ENCODE measurements around the gene FLG2. TPM values are rescaled to one million over a fixed set of nuclear protein-coding genes. Genes with fewer than 3 reads are reported as not detected.

FLG2 gene
- total RNA-seq, 2 donors from 2014 or later, result not detected

- Histone ChIP-seq H3K9me3 (no peaks in the 10 kb centered on the region), H3K9ac (ENCODE audit: low read depth in 2 of 2, low read length in 2 of 2) (no peak overlapping the region), H3K36me3 (no peaks in the 10 kb centered on the region), H3K4me1 (no peaks in the 10 kb centered on the region), H3K27ac (no peak overlapping the region), H3K4me3 (no peak overlapping the region), H3K27me3 (no peaks in the 10 kb centered on the region)
- no peak for DNase-seq
- intact Hi-C loops (cut with DNase I), result loop anchor here (10.0 kb wide), 1 partner anchor 290 kb away; no protein-coding TSS in a partner anchor
- TF ChIP-seq CTCF (IDR thresholded peaks at IDR 0.05), result no peak
Observed at GRCh38 chr1:152344438-152344837, 15.4 kb downstream of the FLG2 start.

DNA sequence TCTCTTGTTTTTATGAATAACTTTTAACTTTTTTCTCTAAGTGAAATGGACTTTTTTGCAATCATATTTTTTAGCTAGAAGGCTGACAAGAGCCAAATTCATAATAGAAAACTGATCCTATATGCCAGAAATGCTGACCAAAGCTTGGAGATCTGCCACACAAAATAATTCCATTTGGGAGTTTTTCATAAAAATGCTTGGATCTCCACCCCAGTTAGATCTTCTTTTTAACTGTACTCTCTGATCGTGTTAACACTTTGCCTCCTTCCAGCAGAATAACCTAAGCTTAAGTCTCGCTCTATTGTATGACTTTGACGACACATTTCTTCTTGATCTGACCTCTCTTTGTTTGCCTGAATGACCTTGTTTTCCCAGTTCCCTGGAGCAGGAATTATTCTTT is 16.8 kb downstream of the FLG2 start:
- no peaks in the 10 kb centered on the region for H3K36me3 ChIP-seq
- H3K4me1 ChIP-seq, result no peaks in the 10 kb centered on the region
- no peak for DNase-seq
- H3K4me3 ChIP-seq, result no peak overlapping the region
- H3K27ac ChIP-seq, result no peak overlapping the region
- intact Hi-C loops (cut with DNase I), result loop anchor here (10.0 kb wide), 1 partner anchor 288 kb away; no protein-coding TSS in a partner anchor
- H3K27me3 ChIP-seq, result no peaks in the 10 kb centered on the region
- H3K9me3 ChIP-seq, result no peaks in the 10 kb centered on the region
- no peak for TF ChIP-seq CTCF (IDR thresholded peaks at IDR 0.05)
- H3K9ac ChIP-seq (ENCODE audit: low read depth in 2 of 2, low read length in 2 of 2), result no peak overlapping the region

DNA sequence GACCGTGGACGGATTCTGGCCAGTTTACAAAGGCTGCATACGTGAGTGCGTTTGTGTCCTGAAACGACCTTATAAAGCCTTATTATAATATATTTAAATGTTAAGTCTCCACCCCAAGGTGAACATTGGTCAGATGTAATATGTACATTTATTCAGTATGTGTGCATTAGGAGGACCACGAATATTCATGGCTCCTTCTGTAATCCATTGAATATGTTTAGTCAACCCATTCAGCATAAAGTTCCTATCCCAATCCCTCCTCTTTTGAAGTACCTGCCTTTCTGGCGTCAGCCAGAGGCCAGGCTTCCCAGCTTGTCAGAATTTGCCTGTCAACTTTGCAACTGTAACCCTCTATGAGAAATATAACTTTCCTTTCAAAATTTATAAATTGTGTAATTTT is 24.4 kb downstream of the FLG2 start:
- Histone ChIP-seq H3K4me3 (no peak overlapping the region), H3K9ac (ENCODE audit: low read depth in 2 of 2, low read length in 2 of 2) (no peak overlapping the region), H3K9me3 (no peaks in the 10 kb centered on the region), H3K4me1 (no peaks in the 10 kb centered on the region), H3K36me3 (no peaks in the 10 kb centered on the region), H3K27me3 (peaks cover 3% of the 10 kb centered on the region), H3K27ac (no peak overlapping the region)
- TF ChIP-seq CTCF (IDR thresholded peaks at IDR 0.05), result no peak
- DNase-seq, result no peak
- intact Hi-C loops (cut with DNase I), result no loop called here

DNA sequence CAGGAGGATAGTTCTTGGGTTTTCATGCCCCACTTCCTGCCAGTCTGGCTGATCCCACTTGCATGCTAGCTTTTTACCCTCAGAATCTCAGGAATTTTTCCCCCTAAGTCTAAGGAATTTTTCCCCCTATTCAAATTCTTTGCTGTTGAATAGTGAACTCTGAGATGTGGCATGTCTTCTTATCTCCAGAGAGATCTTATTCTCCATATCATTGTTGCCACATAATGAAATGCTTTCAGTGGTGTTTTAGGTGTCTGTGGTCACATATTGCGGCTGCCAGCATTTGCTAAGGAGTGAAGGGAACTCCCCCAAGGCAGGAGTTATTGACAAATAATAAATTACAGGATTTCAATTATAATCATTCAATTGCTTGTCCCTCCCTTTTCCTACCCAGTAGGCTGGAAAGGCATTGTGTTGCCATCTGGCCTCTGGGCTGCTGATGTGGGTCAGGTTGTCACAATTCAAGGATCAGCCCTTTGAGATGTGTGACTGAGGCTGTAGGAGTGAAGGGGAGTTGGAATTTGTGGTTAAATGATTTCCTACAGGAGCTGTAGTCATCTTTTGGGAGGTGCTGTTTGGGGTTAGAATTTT is 30.9 kb downstream of the FLG2 start:
- no peaks in the 10 kb centered on the region for H3K9me3 ChIP-seq
- no peaks in the 10 kb centered on the region for H3K4me1 ChIP-seq
- DNase-seq, result no peak
- H3K27ac ChIP-seq, result no peak overlapping the region
- no peak overlapping the region for H3K9ac ChIP-seq (ENCODE audit: low read depth in 2 of 2, low read length in 2 of 2)
- H3K27me3 ChIP-seq, result peaks cover 3% of the 10 kb centered on the region
- H3K4me3 ChIP-seq, result no peak overlapping the region
- intact Hi-C loops (cut with DNase I), result no loop called here
- no peak for TF ChIP-seq CTCF (IDR thresholded peaks at IDR 0.05)
- H3K36me3 ChIP-seq, result no peaks in the 10 kb centered on the region

DNA sequence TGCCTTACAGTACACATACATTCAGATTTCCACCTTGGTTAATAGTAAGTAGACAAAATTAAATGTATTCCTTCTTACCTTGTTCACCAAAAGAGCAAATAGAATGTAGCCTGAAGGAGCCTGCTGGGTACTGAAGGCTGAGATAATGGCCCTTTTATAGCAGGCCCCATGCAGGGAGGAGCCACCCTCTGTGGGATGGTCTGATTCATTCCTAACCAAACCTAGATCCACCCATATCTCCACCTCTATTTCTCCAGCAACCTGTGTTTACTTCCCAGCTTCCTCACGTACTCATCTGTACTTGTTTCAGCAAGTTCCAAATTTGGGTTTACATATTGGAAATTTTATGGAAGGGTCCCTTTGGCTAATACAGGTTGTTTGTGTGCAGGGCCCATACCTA is 34.7 kb downstream of the FLG2 start, which contains the start of gene FLG:
TSS of gene FLG (minus strand) at position 129 of the 400 bp plus-strand sequence. CDS start 9,783 bp downstream, outside the sequence.
- no peaks in the 10 kb centered on the region for H3K36me3 ChIP-seq
- H3K9me3 ChIP-seq, result no peaks in the 10 kb centered on the region
- H3K9ac ChIP-seq (ENCODE audit: low read depth in 2 of 2, low read length in 2 of 2), result no peak within 1 kb of the TSS
- H3K27ac ChIP-seq, result no peak within 1 kb of the TSS
- DNase-seq, result no peak
- TF ChIP-seq CTCF (IDR thresholded peaks at IDR 0.05), result no peak
- H3K27me3 ChIP-seq, result no peaks in the 10 kb centered on the region
- intact Hi-C loops (cut with DNase I), result no loop called here
- no peaks in the 10 kb centered on the region for H3K4me1 ChIP-seq
- H3K4me3 ChIP-seq, result no peak within 1 kb of the TSS
